Gastroesophageal sphincter (tissue), 4 donors: ENCODE data around the gene GLA. TPM values are rescaled to one million over a fixed set of nuclear protein-coding genes. Genes with fewer than 3 reads are reported as not detected.

Experiments
- ATAC-seq: fragments of 150-250 bp; one replicate; pipeline ENCODE4 v1.9.1; 2016; ENCODE audit warnings: mild to moderate bottlenecking, moderate library complexity
- H3K27ac ChIP-seq, 4 donors: fragments of 200-600 bp; sonication (generic) in 3 of 4; 1 replicate in 3 of 4; 2 replicates in 1 of 4; pipeline ENCODE4 v1.5.1; 2016 to 2019
- H3K27me3 ChIP-seq: fragments of 200-600 bp; sonication (generic); one replicate; pipeline ENCODE4 v1.5.1; 2019
- H3K36me3 ChIP-seq, 2 donors: fragments of 200-600 bp; sonication (generic); one replicate each; pipeline ENCODE4 v1.5.1; 2019; ENCODE audit warnings: control low read depth in 1 of 2
- H3K4me1 ChIP-seq, 3 donors: fragments of 200-600 bp; sonication (generic); 1 replicate in 2 of 3; 2 replicates in 1 of 3; pipeline ENCODE4 v1.5.1; 2016 to 2019; ENCODE audit warnings: control low read depth in 2 of 3
- H3K4me3 ChIP-seq, 2 donors: fragments of 200-600 bp; sonication (generic); one replicate each; pipeline ENCODE4 v1.5.1; 2019; ENCODE audit warnings: mild to moderate bottlenecking in 1 of 2, moderate library complexity in 1 of 2
- H3K9me3 ChIP-seq, 3 donors: fragments of 200-600 bp; sonication (generic); one replicate each; pipeline ENCODE4 v1.5.1; 2017 to 2019; ENCODE audit warnings: control low read depth in 2 of 3
- EP300 ChIP-seq: sonication (generic); formaldehyde crosslinking; IDR thresholded peaks from one replicate; pipeline ENCODE4 v1.6.1; 2017; ENCODE audit warnings: antibody characterized with exemption, mild to moderate bottlenecking
- POLR2A ChIP-seq, 2 donors: fragments of 450-650 bp; IDR thresholded peaks; one replicate each; pipeline ENCODE4 v1.6.1; 2017; ENCODE audit warnings: antibody characterized with exemption in 2 of 2, mild to moderate bottlenecking in 2 of 2, moderate library complexity in 1 of 2
- POLR2AphosphoS5 ChIP-seq: sonication (generic); formaldehyde crosslinking; IDR thresholded peaks from one replicate; pipeline ENCODE4 v1.6.1; 2017; ENCODE audit warnings: antibody characterized with exemption
- WGBS, 2 donors: methylation state at CpG; one replicate each; pipeline ENCODE4 v1.1.5; 2018; ENCODE audit warnings: low coverage in 1 of 2; 5-methylcytosine and 5-hydroxymethylcytosine counted together
- total RNA-seq, 4 donors: library from RNA; depleted of rRNA; stranded (reverse); fragments of >200 nt; gene quantifications; one replicate each; pipeline ENCODE4 v1.1.0, GENCODE V29; 2016
- TF ChIP-seq, protein P1 (sequence below), 4 experiments: fragments of 200-600 bp in 2 of 4; fragments of 450-650 bp in 2 of 4; sonication (generic) in 1 of 4; IDR thresholded peaks; one replicate each; pipeline ENCODE4 v1.5.1; 2017 to 2019; ENCODE audit warnings: antibody characterized with exemption in 4 of 4, mild to moderate bottlenecking in 2 of 4, moderate library complexity in 2 of 4

GLA gene
- total RNA-seq, 4 donors from 2014 or later: 9.2 to 22.0 (median 16.1) TPM

GRCh38 chrX:101359966-101360365 lies 47.8 kb downstream of the GLA start:
- WGBS, 2 donors: 40% methylated on average over 1 of the region's 1 CpG; no CpG with 5 or more reads in 1 of the 2 donors

DNA sequence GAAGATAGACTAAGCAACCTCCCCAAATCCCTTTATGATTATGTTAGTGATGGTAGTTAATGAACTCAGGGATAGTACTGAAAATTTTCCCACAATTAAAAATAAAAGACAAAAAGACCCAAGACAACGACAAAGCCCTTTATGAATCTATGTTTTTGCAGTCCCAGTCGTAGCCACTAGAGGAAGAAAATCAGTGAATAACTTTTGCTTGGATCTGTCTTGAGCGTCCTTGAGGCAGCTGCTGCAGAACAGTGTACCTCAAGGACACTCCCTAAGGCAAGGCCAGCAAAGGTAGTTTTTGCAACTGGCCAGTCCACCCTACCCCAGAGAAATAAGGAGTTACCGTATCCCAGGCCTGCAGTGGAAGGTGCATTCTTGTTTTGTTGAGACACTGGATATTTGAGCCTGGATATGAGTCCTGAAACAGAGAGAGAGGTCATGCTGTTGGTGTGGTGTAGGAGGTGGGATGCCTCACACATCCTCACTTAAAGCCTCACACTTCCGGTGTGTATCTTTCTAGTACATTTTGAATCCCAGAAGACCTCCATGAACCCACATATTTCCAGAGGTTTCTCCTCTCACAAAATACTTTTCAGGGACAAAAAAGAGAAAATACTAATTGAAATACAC lies 50.4 kb downstream of the GLA start:
- no peak for ATAC-seq
- Histone ChIP-seq H3K4me3 (no peak overlapping the region), H3K36me3 (no peaks in the 10 kb centered on the region), H3K4me1 (no peaks in the 10 kb centered on the region), H3K27me3 (no peaks in the 10 kb centered on the region), H3K9me3 (no peaks in the 10 kb centered on the region), H3K27ac (no peak overlapping the region)
- WGBS, 2 donors: 21 to 44% methylated on average over 3 to 5 of the region's 5 CpGs
- no peak for TF ChIP-seq POLR2A (IDR thresholded peaks at IDR 0.05)
- no peak for TF ChIP-seq POLR2AphosphoS5
- TF ChIP-seq, protein P1, sequence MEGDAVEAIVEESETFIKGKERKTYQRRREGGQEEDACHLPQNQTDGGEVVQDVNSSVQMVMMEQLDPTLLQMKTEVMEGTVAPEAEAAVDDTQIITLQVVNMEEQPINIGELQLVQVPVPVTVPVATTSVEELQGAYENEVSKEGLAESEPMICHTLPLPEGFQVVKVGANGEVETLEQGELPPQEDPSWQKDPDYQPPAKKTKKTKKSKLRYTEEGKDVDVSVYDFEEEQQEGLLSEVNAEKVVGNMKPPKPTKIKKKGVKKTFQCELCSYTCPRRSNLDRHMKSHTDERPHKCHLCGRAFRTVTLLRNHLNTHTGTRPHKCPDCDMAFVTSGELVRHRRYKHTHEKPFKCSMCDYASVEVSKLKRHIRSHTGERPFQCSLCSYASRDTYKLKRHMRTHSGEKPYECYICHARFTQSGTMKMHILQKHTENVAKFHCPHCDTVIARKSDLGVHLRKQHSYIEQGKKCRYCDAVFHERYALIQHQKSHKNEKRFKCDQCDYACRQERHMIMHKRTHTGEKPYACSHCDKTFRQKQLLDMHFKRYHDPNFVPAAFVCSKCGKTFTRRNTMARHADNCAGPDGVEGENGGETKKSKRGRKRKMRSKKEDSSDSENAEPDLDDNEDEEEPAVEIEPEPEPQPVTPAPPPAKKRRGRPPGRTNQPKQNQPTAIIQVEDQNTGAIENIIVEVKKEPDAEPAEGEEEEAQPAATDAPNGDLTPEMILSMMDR (IDR thresholded peaks at IDR 0.05): no peak
- TF ChIP-seq EP300: no peak

More at GRCh38 chrX:101359966-101360365, 47.8 kb downstream of the GLA start:
- Histone ChIP-seq H3K36me3 (no peaks in the 10 kb centered on the region), H3K9me3 (no peaks in the 10 kb centered on the region), H3K4me1 (no peaks in the 10 kb centered on the region), H3K4me3 (no peak overlapping the region), H3K27ac (no peak overlapping the region), H3K27me3 (no peaks in the 10 kb centered on the region)
- TF ChIP-seq, protein P1 (IDR thresholded peaks at IDR 0.05): no peak
- no peak for TF ChIP-seq POLR2A (IDR thresholded peaks at IDR 0.05)
- ATAC-seq: no peak

DNA sequence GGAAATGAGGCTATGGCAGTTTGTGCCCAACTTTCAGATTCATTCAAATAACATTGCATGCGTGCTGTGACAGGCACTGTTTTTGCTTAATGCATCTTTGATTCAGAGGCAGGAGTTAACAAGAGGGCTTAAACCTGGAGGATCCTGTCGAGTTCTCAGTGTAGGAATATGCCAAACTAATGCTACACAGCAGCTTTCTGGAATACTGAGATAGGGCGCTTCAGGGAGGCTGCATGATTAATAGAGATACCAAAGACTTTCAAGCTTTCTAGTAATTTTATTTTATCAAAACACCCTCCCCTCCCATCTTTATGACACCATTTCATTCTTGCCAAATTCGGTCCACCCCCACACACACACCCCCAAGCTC lies 58.5 kb downstream of the GLA start:
- Histone ChIP-seq H3K27ac (peak overlapping the region in 3 of 4 donors; percentile 86 to 88 (median 87)), H3K4me3 (peak overlapping the region; percentile 69 to 82), H3K27me3 (no peaks in the 10 kb centered on the region), H3K9me3 (no peaks in the 10 kb centered on the region), H3K4me1 (peaks cover 0 to 18% (median 3%) of the 10 kb centered on the region in 3 donors), H3K36me3 (peaks cover 0 to 19% of the 10 kb centered on the region in 2 donors)
- TF ChIP-seq, protein P1 (IDR thresholded peaks at IDR 0.05): no peak
- TF ChIP-seq POLR2AphosphoS5 (no peak), EP300 (no peak), POLR2A (IDR thresholded peaks at IDR 0.05) (no peak)
- 39 to 45% methylated on average over 3 of the region's 4 CpGs for WGBS, 2 donors
- no peak for ATAC-seq

GRCh38 chrX:101348452-101349192 lies 59.1 kb downstream of the GLA start, which contains the start of gene TIMM8A:
Gene TIMM8A (minus strand): TSS chrX:101348742. CDS start chrX:101348664, 78 bp downstream.
- Histone ChIP-seq H3K27ac (peak within 1 kb of the TSS; percentile 75 to 88 (median 86)), H3K27me3 (no peaks in the 10 kb centered on the region), H3K36me3 (peaks cover 0 to 23% of the 10 kb centered on the region in 2 donors), H3K4me3 (peak within 1 kb of the TSS; percentile 69 to 82), H3K9me3 (no peaks in the 10 kb centered on the region), H3K4me1 (peaks cover 0 to 18% (median 3%) of the 10 kb centered on the region in 3 donors)
- TF ChIP-seq, protein P1 (IDR thresholded peaks at IDR 0.05): no peak
- TF ChIP-seq POLR2AphosphoS5 (peak; percentile 57), POLR2A (IDR thresholded peaks at IDR 0.05) (peak; percentile 15 to 28), EP300 (no peak)
- peak; percentile 98 for ATAC-seq
- WGBS, 2 donors: 0 to 39% methylated on average over 4 to 10 of the region's 55 CpGs
